Measurements from ENCODE around the gene SLC30A2.

SLC30A2 gene

DNA sequence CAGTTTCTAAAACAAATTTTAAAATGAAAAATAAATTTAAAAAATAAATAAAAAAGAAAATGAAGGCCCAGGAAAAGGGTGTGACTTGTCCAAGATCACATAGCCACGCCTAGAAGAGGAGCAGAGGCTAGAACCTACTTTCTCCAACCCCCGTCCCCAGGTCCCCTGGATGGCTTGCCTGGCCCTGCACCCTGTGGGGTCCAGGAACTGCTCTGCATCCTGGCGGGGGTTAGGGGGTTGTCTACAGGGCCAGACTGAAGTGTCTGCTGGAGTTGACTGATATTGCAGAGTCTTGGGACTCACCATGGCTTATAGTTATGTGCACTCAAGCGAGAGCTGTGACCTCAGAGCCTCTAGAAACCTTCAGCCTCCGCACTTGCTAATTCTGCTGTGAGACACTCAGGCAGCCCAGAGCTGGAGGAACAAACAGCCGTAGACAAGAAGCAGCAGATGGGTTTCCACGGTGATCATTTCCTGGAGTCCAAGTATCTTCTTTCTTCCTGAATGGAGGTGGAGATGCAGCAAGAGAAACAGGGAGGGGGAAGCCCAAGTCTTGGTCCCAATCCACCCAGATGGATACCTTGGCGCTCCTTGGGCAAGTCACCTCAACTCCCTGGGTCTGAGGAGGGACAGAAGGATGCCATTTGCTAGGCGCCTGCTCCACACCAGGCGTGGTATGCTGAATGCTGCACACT, 29.5 kb downstream of the SLC30A2 start:
- H3K4me3 Mint-ChIP-seq = no peak overlapping the region
- H3K4me1 Mint-ChIP-seq = peaks cover 53% of the 10 kb centered on the region
- H3K36me3 Mint-ChIP-seq (ENCODE audit: low read depth) = no peaks in the 10 kb centered on the region
- no peak overlapping the region for H3K27ac Mint-ChIP-seq
- H3K27me3 Mint-ChIP-seq (ENCODE audit: low read depth, poor library complexity) = peaks cover 7% of the 10 kb centered on the region
- no peaks in the 10 kb centered on the region for H3K9me3 Mint-ChIP-seq
- TF ChIP-seq, protein P1, sequence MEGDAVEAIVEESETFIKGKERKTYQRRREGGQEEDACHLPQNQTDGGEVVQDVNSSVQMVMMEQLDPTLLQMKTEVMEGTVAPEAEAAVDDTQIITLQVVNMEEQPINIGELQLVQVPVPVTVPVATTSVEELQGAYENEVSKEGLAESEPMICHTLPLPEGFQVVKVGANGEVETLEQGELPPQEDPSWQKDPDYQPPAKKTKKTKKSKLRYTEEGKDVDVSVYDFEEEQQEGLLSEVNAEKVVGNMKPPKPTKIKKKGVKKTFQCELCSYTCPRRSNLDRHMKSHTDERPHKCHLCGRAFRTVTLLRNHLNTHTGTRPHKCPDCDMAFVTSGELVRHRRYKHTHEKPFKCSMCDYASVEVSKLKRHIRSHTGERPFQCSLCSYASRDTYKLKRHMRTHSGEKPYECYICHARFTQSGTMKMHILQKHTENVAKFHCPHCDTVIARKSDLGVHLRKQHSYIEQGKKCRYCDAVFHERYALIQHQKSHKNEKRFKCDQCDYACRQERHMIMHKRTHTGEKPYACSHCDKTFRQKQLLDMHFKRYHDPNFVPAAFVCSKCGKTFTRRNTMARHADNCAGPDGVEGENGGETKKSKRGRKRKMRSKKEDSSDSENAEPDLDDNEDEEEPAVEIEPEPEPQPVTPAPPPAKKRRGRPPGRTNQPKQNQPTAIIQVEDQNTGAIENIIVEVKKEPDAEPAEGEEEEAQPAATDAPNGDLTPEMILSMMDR (IDR thresholded peaks at IDR 0.05) = no peak
- no peak for DNase-seq

- Mint-ChIP-seq H3K4me1 (peaks cover 52% of the 10 kb centered on the region), H3K36me3 (ENCODE audit: low read depth) (no peaks in the 10 kb centered on the region), H3K4me3 (no peak overlapping the region), H3K9me3 (no peaks in the 10 kb centered on the region), H3K27ac (peak overlapping the region; percentile 36), H3K27me3 (ENCODE audit: low read depth, poor library complexity) (peaks cover 4% of the 10 kb centered on the region)
- DNase-seq = no peak
- TF ChIP-seq, protein P1 (IDR thresholded peaks at IDR 0.05) = no peak
These were observed 30.6 kb downstream of the SLC30A2 start for GRCh38 chr1:26015358-26015757.

DNA sequence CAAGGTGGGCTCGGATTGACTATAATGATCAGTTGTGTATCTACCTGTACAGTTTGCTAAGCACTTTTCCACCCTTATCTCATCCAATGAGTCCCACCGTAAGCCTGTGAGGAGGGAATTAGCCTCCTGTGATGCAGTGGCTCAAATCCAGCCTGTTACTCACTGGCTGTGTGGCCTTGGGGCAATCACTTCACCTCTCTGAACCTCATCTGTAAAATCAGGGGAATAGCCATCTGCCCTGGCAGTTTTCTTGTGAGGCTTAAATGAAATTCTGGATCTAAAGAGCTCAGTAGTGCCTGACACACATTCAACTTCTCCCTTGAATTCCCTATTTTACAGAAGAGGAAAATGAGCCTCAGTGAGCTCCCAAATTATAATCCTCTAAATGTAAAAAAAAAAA, 31.7 kb downstream of the SLC30A2 start:
- peaks cover 48% of the 10 kb centered on the region for H3K4me1 Mint-ChIP-seq
- H3K36me3 Mint-ChIP-seq (ENCODE audit: low read depth) = no peaks in the 10 kb centered on the region
- H3K9me3 Mint-ChIP-seq = no peaks in the 10 kb centered on the region
- DNase-seq = no peak
- no peak overlapping the region for H3K4me3 Mint-ChIP-seq
- H3K27ac Mint-ChIP-seq = no peak overlapping the region
- TF ChIP-seq, protein P1 (IDR thresholded peaks at IDR 0.05) = no peak
- H3K27me3 Mint-ChIP-seq (ENCODE audit: low read depth, poor library complexity) = peaks cover 4% of the 10 kb centered on the region

DNA sequence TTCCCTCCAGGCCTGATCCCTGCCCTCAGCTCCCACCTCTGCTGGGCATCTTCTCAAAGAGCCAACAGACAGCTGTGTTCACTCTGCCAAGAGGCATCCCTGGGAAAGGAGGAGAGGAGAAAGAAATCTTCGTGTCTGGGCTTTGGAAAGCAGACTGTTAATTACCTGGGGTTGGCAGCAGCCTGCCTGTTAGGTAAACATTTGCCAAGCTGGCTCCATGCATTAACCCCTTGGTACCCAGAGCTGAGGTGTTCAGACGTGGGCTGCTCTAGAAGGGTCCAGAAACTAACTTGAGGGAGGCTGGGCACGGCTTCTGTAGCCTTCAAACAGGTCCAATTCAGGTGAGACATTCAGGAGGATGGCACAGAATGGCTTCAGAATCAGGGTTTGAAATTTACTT, 33.1 kb downstream of the SLC30A2 start:
- no peak overlapping the region for H3K27ac Mint-ChIP-seq
- no peak for DNase-seq
- no peaks in the 10 kb centered on the region for H3K9me3 Mint-ChIP-seq
- no peak overlapping the region for H3K4me3 Mint-ChIP-seq
- H3K27me3 Mint-ChIP-seq (ENCODE audit: low read depth, poor library complexity) = peaks cover 1% of the 10 kb centered on the region
- H3K36me3 Mint-ChIP-seq (ENCODE audit: low read depth) = no peaks in the 10 kb centered on the region
- TF ChIP-seq, protein P1 (IDR thresholded peaks at IDR 0.05) = no peak
- peaks cover 43% of the 10 kb centered on the region for H3K4me1 Mint-ChIP-seq

DNA sequence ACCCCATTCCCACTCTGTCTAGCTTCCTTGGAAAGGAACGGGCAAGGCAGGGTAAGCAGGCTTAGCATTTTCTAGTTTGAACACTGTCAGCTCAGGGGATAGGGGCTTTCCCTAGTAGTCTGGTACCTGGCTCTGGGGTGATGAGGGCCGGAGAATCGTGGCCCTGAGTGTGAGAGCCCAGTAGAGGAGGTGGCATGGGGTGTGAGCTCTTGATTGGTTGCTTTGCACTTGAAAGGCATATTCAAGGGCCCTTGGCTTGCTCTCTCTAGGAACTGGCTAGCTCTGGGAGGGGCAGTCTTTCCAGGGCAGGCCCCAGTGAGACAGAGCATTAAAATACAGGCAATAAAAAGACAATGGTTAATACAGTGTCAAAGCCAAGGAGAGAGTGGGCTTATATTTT, 35.1 kb downstream of the SLC30A2 start:
- Mint-ChIP-seq H3K4me1 (peaks cover 39% of the 10 kb centered on the region), H3K9me3 (no peaks in the 10 kb centered on the region), H3K27me3 (ENCODE audit: low read depth, poor library complexity) (peaks cover 3% of the 10 kb centered on the region), H3K4me3 (no peak overlapping the region), H3K27ac (no peak overlapping the region), H3K36me3 (ENCODE audit: low read depth) (no peaks in the 10 kb centered on the region)
- TF ChIP-seq, protein P1 (IDR thresholded peaks at IDR 0.05) = no peak
- no peak for DNase-seq

- H3K9me3 Mint-ChIP-seq = no peaks in the 10 kb centered on the region
- no peak overlapping the region for H3K27ac Mint-ChIP-seq
- H3K4me1 Mint-ChIP-seq = peaks cover 39% of the 10 kb centered on the region
- TF ChIP-seq, protein P1 (IDR thresholded peaks at IDR 0.05) = peak; percentile 35
- H3K36me3 Mint-ChIP-seq (ENCODE audit: low read depth) = no peaks in the 10 kb centered on the region
- peaks cover 8% of the 10 kb centered on the region for H3K27me3 Mint-ChIP-seq (ENCODE audit: low read depth, poor library complexity)
- no peak for DNase-seq
- H3K4me3 Mint-ChIP-seq = no peak overlapping the region
These were observed 36.0 kb downstream of the SLC30A2 start for GRCh38 chr1:26009796-26010447.
